NCI-H69 (cell line): ENCODE results near the gene DHRS12.

Source experiments
- DNase-seq: peaks from one replicate; lab custom pipeline; 2025; lab: John Stamatoyannopoulos, UW

Gene DHRS12

GRCh38 chr13:51807041-51807440, 3.1 kb upstream of the DHRS12 start:
- no peak for DNase-seq

GRCh38 chr13:51806566-51806965, 2.6 kb upstream of the DHRS12 start:
- peak; percentile 68 for DNase-seq

- no peak for DNase-seq
These were observed 2.0 kb upstream of the DHRS12 start for GRCh38 chr13:51805925-51806324.

- DNase-seq, result no peak
These were observed 1.4 kb upstream of the DHRS12 start for GRCh38 chr13:51805313-51805712.

GRCh38 chr13:51804295-51805172, 571 bp upstream of the DHRS12 start:
- peak; percentile 39 for DNase-seq

DNA sequence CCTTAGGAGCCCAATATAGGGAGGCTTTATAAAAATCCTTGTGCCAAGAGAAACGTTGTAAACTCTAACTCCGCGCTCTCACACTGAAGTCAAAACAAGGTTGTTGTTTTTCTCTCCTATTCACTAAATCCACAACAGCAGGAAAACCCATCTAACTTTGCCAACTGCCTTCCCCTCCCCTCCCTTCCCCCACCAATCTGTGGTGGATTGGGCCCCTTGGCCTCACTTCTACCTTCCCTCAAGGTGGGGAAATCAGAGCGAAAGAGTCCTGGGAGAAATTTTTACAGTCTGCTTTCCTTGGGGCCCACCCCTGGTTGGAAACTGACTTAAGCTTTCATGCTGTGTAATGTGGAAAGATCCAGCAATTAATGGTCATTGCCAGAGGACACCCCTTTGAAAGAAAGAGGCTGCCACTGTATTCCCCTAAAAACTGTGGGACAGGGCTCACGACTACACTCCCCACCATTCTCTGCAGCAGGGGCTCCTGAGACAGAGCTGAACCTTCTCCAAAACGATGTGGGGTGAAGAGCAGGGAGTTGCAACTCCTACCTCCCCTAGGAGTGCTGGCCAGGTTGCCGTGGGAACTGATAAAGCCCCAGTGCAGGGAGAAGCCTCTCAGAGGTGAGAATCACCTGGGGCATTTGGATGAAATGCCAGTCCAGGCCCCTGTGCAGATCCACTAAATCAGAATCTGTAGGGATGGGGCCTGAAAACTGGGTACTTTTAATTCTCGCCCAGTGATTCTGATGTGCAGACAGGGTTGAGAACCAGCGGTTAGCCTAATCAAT, 1.1 kb downstream of the DHRS12 start:
- peak; percentile 71 for DNase-seq

- DNase-seq, result peak; percentile 87
These were observed 2.3 kb downstream of the DHRS12 start for GRCh38 chr13:51801631-51802099.

GRCh38 chr13:51800486-51800885, 3.5 kb downstream of the DHRS12 start:
- no peak for DNase-seq

- DNase-seq, result no peak
These were observed 4.7 kb downstream of the DHRS12 start for GRCh38 chr13:51799261-51799660.

- DNase-seq, result peak; percentile 92
These were observed 6.1 kb downstream of the DHRS12 start for GRCh38 chr13:51797664-51798488.

GRCh38 chr13:51796546-51796945, 7.4 kb downstream of the DHRS12 start:
- no peak for DNase-seq

- DNase-seq, result peak; percentile 53
These were observed 8.5 kb downstream of the DHRS12 start for GRCh38 chr13:51795419-51795818.

- DNase-seq, result peak; percentile 84
These were observed 9.0 kb downstream of the DHRS12 start for GRCh38 chr13:51794964-51795363.

GRCh38 chr13:51793570-51794271, 10.2 kb downstream of the DHRS12 start:
- DNase-seq, result no peak

DNA sequence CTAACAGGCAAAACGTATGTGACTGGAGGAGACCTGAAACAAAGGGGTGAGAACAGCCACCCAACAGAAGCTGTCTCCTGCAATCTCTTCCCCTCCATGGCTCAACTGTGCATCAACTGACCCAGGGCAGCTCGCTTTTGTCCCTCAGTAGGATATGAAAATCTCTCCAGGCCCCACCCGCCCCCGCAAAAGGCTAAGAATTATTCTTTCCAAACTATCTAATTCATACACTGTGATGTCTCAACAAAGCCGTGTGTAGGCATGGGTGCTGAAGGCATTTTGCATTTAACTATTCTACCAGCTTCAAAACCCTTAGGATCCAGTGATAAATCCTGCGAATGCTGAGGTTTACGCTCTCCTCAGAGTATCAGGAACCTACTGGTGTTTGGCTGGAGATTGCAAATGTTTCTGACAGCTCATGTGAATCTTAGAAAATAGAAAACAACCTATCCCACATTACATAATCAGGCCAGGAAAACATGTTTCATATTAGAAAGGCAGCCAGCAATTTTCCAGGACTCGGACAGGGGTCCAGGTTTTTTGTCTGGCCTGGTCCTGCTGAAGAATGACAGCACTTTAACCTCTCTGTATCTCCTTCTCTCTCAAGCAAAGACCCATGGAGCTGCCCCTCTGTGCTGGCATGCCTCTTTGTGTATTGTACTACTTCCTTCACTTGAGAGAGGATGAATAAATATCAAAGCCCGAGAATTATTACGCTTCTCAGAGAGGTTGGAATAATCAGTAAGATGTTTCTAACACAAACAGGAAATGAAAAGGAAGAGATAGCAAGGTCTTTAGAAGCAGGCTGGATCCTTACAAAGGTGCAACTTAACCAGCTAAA, 17.3 kb downstream of the DHRS12 start:
- peak; percentile 37 for DNase-seq

DNA sequence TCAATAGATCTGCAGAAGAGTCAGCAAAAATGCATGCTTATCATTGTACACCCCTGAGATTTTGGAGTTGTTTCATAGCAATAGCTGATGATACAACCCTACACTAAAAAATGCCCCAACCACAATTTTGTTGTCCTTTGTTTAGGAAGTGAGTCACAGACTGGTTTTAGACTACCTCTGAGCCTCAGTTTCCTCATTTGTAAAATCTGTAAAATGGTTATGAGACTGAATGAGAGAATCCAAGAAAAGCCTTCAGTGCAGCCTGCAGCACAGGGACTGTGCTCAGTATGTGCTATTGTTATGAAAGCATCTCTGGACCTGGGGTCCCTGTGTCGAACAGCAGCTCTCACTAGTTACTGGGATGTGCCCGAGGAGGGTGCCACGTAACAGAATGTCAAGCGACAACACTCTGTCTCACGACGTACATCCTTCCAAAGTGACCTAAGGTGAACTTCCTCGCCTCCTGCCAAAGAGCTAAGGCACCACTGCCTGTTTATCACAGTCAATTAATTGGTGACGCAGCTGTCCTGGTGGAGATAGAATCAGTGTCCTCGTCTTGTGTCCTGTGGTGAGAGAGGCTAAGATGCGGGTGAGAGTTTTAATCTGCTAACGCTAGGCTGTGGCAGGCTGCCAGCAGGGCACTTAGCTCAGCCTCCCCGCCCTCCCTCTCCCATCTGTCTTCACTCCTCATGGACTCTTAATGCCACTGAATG, 18.1 kb downstream of the DHRS12 start:
- DNase-seq, result peak; percentile 97

- no peak for DNase-seq
These were observed 19.9 kb downstream of the DHRS12 start for GRCh38 chr13:51784097-51784496.

GRCh38 chr13:51783428-51784094, 20.4 kb downstream of the DHRS12 start:
- no peak for DNase-seq

DNA sequence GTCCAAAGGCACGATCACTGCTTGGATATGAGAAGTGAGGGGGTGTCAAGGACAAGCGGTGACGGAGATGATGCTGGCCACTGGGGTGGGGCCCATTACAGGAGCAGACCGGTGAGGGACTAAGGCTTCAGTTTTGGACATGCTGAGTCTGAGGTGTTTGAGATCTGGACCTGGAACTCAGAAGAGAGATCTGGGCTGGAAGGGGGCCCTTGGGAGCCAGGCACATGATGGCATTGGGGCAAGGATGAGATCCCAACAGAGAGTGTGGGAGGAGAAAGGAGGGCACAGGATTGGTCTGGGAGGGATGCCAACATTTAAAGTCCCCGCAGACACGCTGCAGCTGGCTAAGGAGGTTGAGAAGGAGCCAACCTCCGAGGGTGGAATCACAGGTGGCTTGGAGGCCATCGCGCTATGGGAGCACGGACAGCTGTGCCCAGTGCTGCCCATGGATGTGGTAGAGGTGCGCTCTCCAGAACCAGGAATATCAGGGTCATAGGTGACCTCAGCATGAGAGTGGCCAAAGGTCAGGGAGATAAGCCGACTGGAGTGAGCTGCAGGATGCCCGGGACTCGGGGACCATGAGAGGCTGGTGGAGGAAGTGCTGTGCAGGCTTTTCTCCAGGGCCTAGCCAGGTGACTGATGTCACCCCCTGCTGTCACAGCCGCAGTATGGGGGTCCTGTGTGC, 21.8 kb downstream of the DHRS12 start:
- no peak for DNase-seq
